Neural crest cell (in vitro differentiated cells): ENCODE measurements around the gene CNKSR3. TPM values are rescaled to one million over a fixed set of nuclear protein-coding genes. Genes with fewer than 3 reads are reported as not detected.

ENCODE experiments used
- DNase-seq: peaks from one replicate; pipeline ENCODE4 v3.0.0; 2021; ENCODE audit warnings: low read depth, mixed read lengths, low spot score
- H3K27ac Mint-ChIP-seq: one replicate; pipeline ENCODE4 v1.8.0; 2021; ENCODE audit warnings: mild to moderate bottlenecking, mixed read lengths; ENCODE audit not compliant: unreplicated experiment
- H3K27me3 Mint-ChIP-seq: 2 replicates; pipeline ENCODE4 v1.8.0; 2021; ENCODE audit warnings: low read depth, mild to moderate bottlenecking, mixed read lengths
- H3K36me3 Mint-ChIP-seq: 2 replicates; pipeline ENCODE4 v1.8.0; 2021; ENCODE audit warnings: low read depth, mild to moderate bottlenecking, mixed read lengths
- H3K4me1 Mint-ChIP-seq: 2 replicates; pipeline ENCODE4 v1.8.0; 2021; ENCODE audit warnings: mixed read lengths
- H3K4me3 Mint-ChIP-seq: one replicate; pipeline ENCODE4 v1.8.0; 2021; ENCODE audit warnings: mild to moderate bottlenecking, mixed read lengths
- H3K9me3 Mint-ChIP-seq: 2 replicates; pipeline ENCODE4 v1.8.0; 2021; ENCODE audit warnings: mixed read lengths
- CTCF ChIP-seq: fragments of 200-600 bp; sonication (generic); conservative IDR thresholded peaks from 2 replicates; pipeline ENCODE4 v1.5.0; 2021; ENCODE audit warnings: antibody characterized with exemption, mild to moderate bottlenecking
- total RNA-seq: library from RNA; stranded (reverse); gene quantifications from 2 replicates; pipeline ENCODE4 v1.2.1, GENCODE V29; 2021

The CNKSR3 gene
- total RNA-seq, 1 donor from 2014 or later, result 11.7 TPM

GRCh38 chr6:154471609-154472362, 38.7 kb downstream of the CNKSR3 start:
- Mint-ChIP-seq H3K27me3 (no peaks in the 10 kb centered on the region), H3K4me1 (peaks cover 28% of the 10 kb centered on the region), H3K36me3 (peaks cover 15% of the 10 kb centered on the region), H3K9me3 (peaks cover 12% of the 10 kb centered on the region), H3K4me3 (no peak overlapping the region), H3K27ac (no peak overlapping the region)
- DNase-seq, result no peak
- no peak for TF ChIP-seq CTCF

GRCh38 chr6:154469306-154469935, 41.1 kb downstream of the CNKSR3 start:
- peaks cover 10% of the 10 kb centered on the region for H3K9me3 Mint-ChIP-seq
- peaks cover 12% of the 10 kb centered on the region for H3K36me3 Mint-ChIP-seq
- TF ChIP-seq CTCF, result no peak
- H3K4me3 Mint-ChIP-seq, result no peak overlapping the region
- no peak for DNase-seq
- H3K27ac Mint-ChIP-seq, result no peak overlapping the region
- peaks cover 22% of the 10 kb centered on the region for H3K4me1 Mint-ChIP-seq
- no peaks in the 10 kb centered on the region for H3K27me3 Mint-ChIP-seq

GRCh38 chr6:154468760-154469159, 41.7 kb downstream of the CNKSR3 start:
- Mint-ChIP-seq H3K4me1 (peaks cover 20% of the 10 kb centered on the region), H3K4me3 (no peak overlapping the region), H3K27me3 (no peaks in the 10 kb centered on the region), H3K9me3 (peaks cover 9% of the 10 kb centered on the region), H3K27ac (no peak overlapping the region), H3K36me3 (peaks cover 11% of the 10 kb centered on the region)
- no peak for DNase-seq
- TF ChIP-seq CTCF, result no peak

- TF ChIP-seq CTCF, result no peak
- Mint-ChIP-seq H3K27ac (no peak overlapping the region), H3K9me3 (peaks cover 9% of the 10 kb centered on the region), H3K4me1 (peaks cover 11% of the 10 kb centered on the region), H3K4me3 (no peak overlapping the region), H3K36me3 (peaks cover 11% of the 10 kb centered on the region), H3K27me3 (no peaks in the 10 kb centered on the region)
- no peak for DNase-seq
Measured at GRCh38 chr6:154466971-154467679, 43.4 kb downstream of the CNKSR3 start.

- Mint-ChIP-seq H3K27ac (no peak overlapping the region), H3K27me3 (no peaks in the 10 kb centered on the region), H3K9me3 (peaks cover 5% of the 10 kb centered on the region), H3K4me3 (no peak overlapping the region), H3K36me3 (peaks cover 6% of the 10 kb centered on the region), H3K4me1 (peaks cover 4% of the 10 kb centered on the region)
- TF ChIP-seq CTCF, result no peak
- DNase-seq, result no peak
Measured at GRCh38 chr6:154466139-154466538, 44.3 kb downstream of the CNKSR3 start.
